ENCODE data around the gene PAFAH2.

DNA sequence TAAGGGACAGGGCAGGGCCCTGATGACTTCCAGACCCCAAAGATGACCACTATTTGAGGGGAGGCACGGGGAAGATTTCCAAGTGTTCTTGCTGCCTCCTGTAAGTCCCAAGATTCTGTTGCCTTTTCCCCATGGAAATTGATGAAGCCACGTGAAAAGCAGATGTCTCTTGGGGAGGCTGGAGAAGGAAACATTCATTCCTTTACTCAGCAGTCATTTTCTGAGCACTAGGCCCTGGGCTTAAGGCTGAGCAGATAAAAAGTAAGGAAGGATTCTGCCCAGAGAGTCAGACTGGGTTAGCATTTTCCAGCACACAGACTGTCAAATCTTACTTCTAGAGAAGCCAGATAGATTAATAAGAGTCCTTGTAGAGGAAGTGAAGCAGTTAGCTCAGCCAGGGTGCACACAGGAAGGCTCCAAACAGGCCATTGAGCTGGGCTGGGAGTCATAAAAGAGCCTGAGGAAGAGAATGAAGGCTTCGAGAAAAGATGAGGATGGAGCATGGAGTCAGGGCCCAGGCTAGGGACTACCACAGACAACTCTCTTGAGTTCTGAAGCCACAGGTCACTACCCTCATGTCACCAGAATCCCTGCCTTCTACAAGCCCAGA is 33.9 kb upstream of the PAFAH2 start:
- no peak for TF ChIP-seq YY1 (tag by site-specific recombination; IDR thresholded peaks at IDR 0.05)
- TF ChIP-seq, protein P1, sequence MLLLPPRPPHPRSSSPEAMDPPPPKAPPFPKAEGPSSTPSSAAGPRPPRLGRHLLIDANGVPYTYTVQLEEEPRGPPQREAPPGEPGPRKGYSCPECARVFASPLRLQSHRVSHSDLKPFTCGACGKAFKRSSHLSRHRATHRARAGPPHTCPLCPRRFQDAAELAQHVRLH (tag by site-specific recombination; IDR thresholded peaks at IDR 0.05) = no peak
- no peak for TF ChIP-seq REST (tag by site-specific recombination; IDR thresholded peaks at IDR 0.05)
- TF ChIP-seq, protein P2, sequence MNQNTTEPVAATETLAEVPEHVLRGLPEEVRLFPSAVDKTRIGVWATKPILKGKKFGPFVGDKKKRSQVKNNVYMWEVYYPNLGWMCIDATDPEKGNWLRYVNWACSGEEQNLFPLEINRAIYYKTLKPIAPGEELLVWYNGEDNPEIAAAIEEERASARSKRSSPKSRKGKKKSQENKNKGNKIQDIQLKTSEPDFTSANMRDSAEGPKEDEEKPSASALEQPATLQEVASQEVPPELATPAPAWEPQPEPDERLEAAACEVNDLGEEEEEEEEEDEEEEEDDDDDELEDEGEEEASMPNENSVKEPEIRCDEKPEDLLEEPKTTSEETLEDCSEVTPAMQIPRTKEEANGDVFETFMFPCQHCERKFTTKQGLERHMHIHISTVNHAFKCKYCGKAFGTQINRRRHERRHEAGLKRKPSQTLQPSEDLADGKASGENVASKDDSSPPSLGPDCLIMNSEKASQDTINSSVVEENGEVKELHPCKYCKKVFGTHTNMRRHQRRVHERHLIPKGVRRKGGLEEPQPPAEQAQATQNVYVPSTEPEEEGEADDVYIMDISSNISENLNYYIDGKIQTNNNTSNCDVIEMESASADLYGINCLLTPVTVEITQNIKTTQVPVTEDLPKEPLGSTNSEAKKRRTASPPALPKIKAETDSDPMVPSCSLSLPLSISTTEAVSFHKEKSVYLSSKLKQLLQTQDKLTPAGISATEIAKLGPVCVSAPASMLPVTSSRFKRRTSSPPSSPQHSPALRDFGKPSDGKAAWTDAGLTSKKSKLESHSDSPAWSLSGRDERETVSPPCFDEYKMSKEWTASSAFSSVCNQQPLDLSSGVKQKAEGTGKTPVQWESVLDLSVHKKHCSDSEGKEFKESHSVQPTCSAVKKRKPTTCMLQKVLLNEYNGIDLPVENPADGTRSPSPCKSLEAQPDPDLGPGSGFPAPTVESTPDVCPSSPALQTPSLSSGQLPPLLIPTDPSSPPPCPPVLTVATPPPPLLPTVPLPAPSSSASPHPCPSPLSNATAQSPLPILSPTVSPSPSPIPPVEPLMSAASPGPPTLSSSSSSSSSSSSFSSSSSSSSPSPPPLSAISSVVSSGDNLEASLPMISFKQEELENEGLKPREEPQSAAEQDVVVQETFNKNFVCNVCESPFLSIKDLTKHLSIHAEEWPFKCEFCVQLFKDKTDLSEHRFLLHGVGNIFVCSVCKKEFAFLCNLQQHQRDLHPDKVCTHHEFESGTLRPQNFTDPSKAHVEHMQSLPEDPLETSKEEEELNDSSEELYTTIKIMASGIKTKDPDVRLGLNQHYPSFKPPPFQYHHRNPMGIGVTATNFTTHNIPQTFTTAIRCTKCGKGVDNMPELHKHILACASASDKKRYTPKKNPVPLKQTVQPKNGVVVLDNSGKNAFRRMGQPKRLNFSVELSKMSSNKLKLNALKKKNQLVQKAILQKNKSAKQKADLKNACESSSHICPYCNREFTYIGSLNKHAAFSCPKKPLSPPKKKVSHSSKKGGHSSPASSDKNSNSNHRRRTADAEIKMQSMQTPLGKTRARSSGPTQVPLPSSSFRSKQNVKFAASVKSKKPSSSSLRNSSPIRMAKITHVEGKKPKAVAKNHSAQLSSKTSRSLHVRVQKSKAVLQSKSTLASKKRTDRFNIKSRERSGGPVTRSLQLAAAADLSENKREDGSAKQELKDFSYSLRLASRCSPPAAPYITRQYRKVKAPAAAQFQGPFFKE (tag by site-specific recombination; IDR thresholded peaks at IDR 0.05; ENCODE audit: borderline replicate concordance) = no peak
- TF ChIP-seq ZNF350 (tag by site-specific recombination; IDR thresholded peaks at IDR 0.05) = no peak
- TF ChIP-seq ZNF140 (tag by site-specific recombination; IDR thresholded peaks at IDR 0.05) = no peak
- no peak for TF ChIP-seq ZNF24 (tag by site-specific recombination; IDR thresholded peaks at IDR 0.05)
- no peak for TF ChIP-seq CTCF (tag by site-specific recombination; IDR thresholded peaks at IDR 0.05)
- no peak for TF ChIP-seq ZEB2 (tag by site-specific recombination; IDR thresholded peaks at IDR 0.05)
